ENCODE measurements around the gene NTN3. TPM values are rescaled to one million over a fixed set of nuclear protein-coding genes. Genes with fewer than 3 reads are reported as not detected.

NTN3 gene
- polyA plus RNA-seq, 1 of the 3 experiments (the other 2 are of a cell fraction), result 0.28 TPM

- H3F3A ChIP-seq (replicated peaks; ENCODE audit: insufficient read depth), result no peaks in the 10 kb centered on the region
- no peaks in the 10 kb centered on the region for H3K79me2 ChIP-seq (ENCODE audit: insufficient read depth)
- DNase-seq, result no peak
- ChIA-PET CTCF (interaction anchor here (0.8 to 12.7 kb wide), 2 partner anchors 9 to 10 kb away, joined by 3 to 95 read pairs; no protein-coding TSS in a partner anchor), POLR2A (no interaction called here)
- no peak overlapping the region for H3K9ac ChIP-seq
- H3K4me2 ChIP-seq, result no peak overlapping the region
- H3K27me3 ChIP-seq (ENCODE audit: insufficient read depth), result no peaks in the 10 kb centered on the region
- no peak overlapping the region for H2AFZ ChIP-seq (ENCODE audit: low read depth)
- H3K4me1 ChIP-seq (ENCODE audit: control insufficient read depth in 1 of 2, insufficient read depth in 2 of 2, low read depth in 1 of 2, low read length in 1 of 2), result peaks cover 0 to 7% of the 10 kb centered on the region in 2 experiments; a peak in 1 of 4 replicates
- H4K20me1 ChIP-seq (ENCODE audit: insufficient read depth), result no peaks in the 10 kb centered on the region
- no peak overlapping the region for H3K27ac ChIP-seq (ENCODE audit: low read depth in 2 of 2, low read length in 1 of 2)
- no peaks in the 10 kb centered on the region for H3K9me3 ChIP-seq
- H3K36me3 ChIP-seq (replicated peaks in 1 of 2; ENCODE audit: control insufficient read depth in 1 of 2, insufficient read depth in 2 of 2, low read length in 1 of 2), result no peaks in the 10 kb centered on the region
- H3K9me2 ChIP-seq, result no peaks in the 10 kb centered on the region
- 97% methylated on average over 10 of the region's 23 CpGs for WGBS (ENCODE audit: low lambda C conversion rate)
- TF ChIP-seq RAD21 (IDR thresholded peaks at IDR 0.05; ENCODE audit: low read length), result no peak
- no peak for TF ChIP-seq TCF12 (IDR thresholded peaks at IDR 0.05)
- no peak for TF ChIP-seq TAF1 (IDR thresholded peaks at IDR 0.05; ENCODE audit: borderline replicate concordance, low read depth, low read length)
- no peak for TF ChIP-seq FOXJ3 (CRISPR knock-in tag; IDR thresholded peaks at IDR 0.05)
- TF ChIP-seq NRF1 (IDR thresholded peaks at IDR 0.05; ENCODE audit: low read depth, low read length), result no peak
- no peak for TF ChIP-seq MXI1 (IDR thresholded peaks at IDR 0.05; ENCODE audit: low read depth, low read length)
- TF ChIP-seq GATA2 (CRISPR knock-in tag; IDR thresholded peaks at IDR 0.05), result no peak
- no peak for TF ChIP-seq RXRA (IDR thresholded peaks at IDR 0.05; ENCODE audit: borderline replicate concordance, low read depth)
- TF ChIP-seq FOXM1 (IDR thresholded peaks at IDR 0.05; ENCODE audit: low read depth), result no peak
- no peak for TF ChIP-seq SIN3A (IDR thresholded peaks at IDR 0.05; ENCODE audit: borderline replicate concordance, low read depth, low read length)
- no peak for TF ChIP-seq EP300 (IDR thresholded peaks at IDR 0.05; ENCODE audit: borderline replicate concordance in 1 of 2, low read depth in 1 of 2, low read length in 1 of 2)
- no peak overlapping the region for H3K4me3 ChIP-seq (ENCODE audit: low read depth in 2 of 2, low read length in 1 of 2)
These were observed 19.4 kb downstream of the NTN3 start for GRCh38 chr16:2490190-2491105.

GRCh38 chr16:2492292-2492691 is 21.2 kb downstream of the NTN3 start:
- no peaks in the 10 kb centered on the region for H3F3A ChIP-seq (replicated peaks; ENCODE audit: insufficient read depth)
- no peak overlapping the region for H3K4me2 ChIP-seq
- no peak overlapping the region for H2AFZ ChIP-seq (ENCODE audit: low read depth)
- H3K9ac ChIP-seq, result no peak overlapping the region
- TF ChIP-seq RCOR1 (IDR thresholded peaks at IDR 0.05; ENCODE audit: low read length) (no peak), ZBTB33 (IDR thresholded peaks at IDR 0.05; ENCODE audit: borderline replicate concordance, low read depth) (no peak), GABPA (IDR thresholded peaks at IDR 0.05; ENCODE audit: low read depth) (no peak), CHD2 (IDR thresholded peaks at IDR 0.05; ENCODE audit: low read length, partially characterized antibody) (no peak), SIN3A (IDR thresholded peaks at IDR 0.05; ENCODE audit: borderline replicate concordance, low read depth, low read length) (no peak), USF2 (IDR thresholded peaks at IDR 0.05; ENCODE audit: borderline replicate concordance, low read depth, low read length) (no peak), FOSL2 (IDR thresholded peaks at IDR 0.05; ENCODE audit: borderline replicate concordance, low read depth) (no peak), REST (IDR thresholded peaks at IDR 0.05; ENCODE audit: low read depth, low read length) (no peak)
- DNase-seq, result no peak
- peaks cover 0 to 3% of the 10 kb centered on the region in 2 experiments for H3K36me3 ChIP-seq (replicated peaks in 1 of 2; ENCODE audit: control insufficient read depth in 1 of 2, insufficient read depth in 2 of 2, low read length in 1 of 2)
- ChIA-PET POLR2A (no interaction called here), CTCF (interaction anchor here (1.0 to 12.7 kb wide), 3 partner anchors 8 to 435 kb away, joined by 3 to 95 read pairs (median 4); no protein-coding TSS in a partner anchor)
- H3K27me3 ChIP-seq (ENCODE audit: insufficient read depth), result no peaks in the 10 kb centered on the region
- H3K4me3 ChIP-seq (ENCODE audit: low read depth in 2 of 2, low read length in 1 of 2), result no peak overlapping the region
- no peaks in the 10 kb centered on the region for H3K9me3 ChIP-seq
- no peaks in the 10 kb centered on the region for H3K79me2 ChIP-seq (ENCODE audit: insufficient read depth)
- H3K9me2 ChIP-seq, result no peaks in the 10 kb centered on the region
- no peaks in the 10 kb centered on the region for H4K20me1 ChIP-seq (ENCODE audit: insufficient read depth)
- peaks cover 0 to 15% of the 10 kb centered on the region in 2 experiments; a peak in 1 of 4 replicates for H3K4me1 ChIP-seq (ENCODE audit: control insufficient read depth in 1 of 2, insufficient read depth in 2 of 2, low read depth in 1 of 2, low read length in 1 of 2)
- no peak overlapping the region for H3K27ac ChIP-seq (ENCODE audit: low read depth in 2 of 2, low read length in 1 of 2)
- 97% methylated on average over 13 of the region's 13 CpGs for WGBS (ENCODE audit: low lambda C conversion rate)
